Measurements from ENCODE around the gene GRIK2. TPM values are rescaled to one million over a fixed set of nuclear protein-coding genes. Genes with fewer than 3 reads are reported as not detected.

The GRIK2 gene
- polyA plus RNA-seq, 1 of the 3 experiments (the other 2 are of a cell fraction): 0.30 TPM

DNA sequence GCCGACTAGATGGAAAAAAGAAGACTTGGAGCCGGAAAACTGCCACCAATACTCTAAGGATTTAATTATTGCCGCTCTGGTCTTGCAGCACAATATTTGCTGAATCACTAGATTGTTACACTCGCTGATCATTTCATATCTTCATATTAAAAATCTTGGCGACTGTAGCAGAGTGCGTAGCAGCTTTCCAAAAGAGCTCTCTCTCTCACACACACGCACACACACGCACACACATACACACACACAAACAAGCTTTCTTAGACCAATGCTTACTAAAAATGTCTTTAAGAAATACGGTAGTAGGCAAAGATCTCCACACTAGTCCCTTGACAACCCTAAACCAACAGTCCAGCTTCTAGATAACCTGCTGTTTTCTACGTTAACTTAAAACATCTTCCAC lies 7.7 kb downstream of the GRIK2 start:
- peaks cover 0 to 36% of the 10 kb centered on the region in 2 experiments; a peak in 2 of 4 replicates for H3K4me1 ChIP-seq (ENCODE audit: control insufficient read depth in 1 of 2, insufficient read depth in 2 of 2, low read depth in 1 of 2, low read length in 1 of 2)
- H3K9ac ChIP-seq: no peak overlapping the region
- H3K79me2 ChIP-seq (ENCODE audit: insufficient read depth): no peaks in the 10 kb centered on the region
- H3K9me3 ChIP-seq: no peaks in the 10 kb centered on the region
- 35% methylated on average over 10 of the region's 10 CpGs for WGBS (ENCODE audit: low lambda C conversion rate)
- peaks cover 54% of the 10 kb centered on the region for H3K27me3 ChIP-seq (ENCODE audit: insufficient read depth)
- peak overlapping the region in 1 of 2 experiments; percentile 47; a peak in 1 of 4 replicates for H3K4me3 ChIP-seq (ENCODE audit: low read depth in 2 of 2, low read length in 1 of 2)
- TF ChIP-seq SMC3 (IDR thresholded peaks at IDR 0.05; ENCODE audit: low read depth, low read length) (no peak), NFIC (IDR thresholded peaks at IDR 0.05; ENCODE audit: borderline replicate concordance) (no peak), MXI1 (IDR thresholded peaks at IDR 0.05; ENCODE audit: low read depth, low read length) (no peak), EZH2phosphoT487 (IDR thresholded peaks at IDR 0.05; ENCODE audit: borderline replicate concordance, low read depth) (no peak), TCF12 (IDR thresholded peaks at IDR 0.05) (no peak)
- TF ChIP-seq, protein P1, sequence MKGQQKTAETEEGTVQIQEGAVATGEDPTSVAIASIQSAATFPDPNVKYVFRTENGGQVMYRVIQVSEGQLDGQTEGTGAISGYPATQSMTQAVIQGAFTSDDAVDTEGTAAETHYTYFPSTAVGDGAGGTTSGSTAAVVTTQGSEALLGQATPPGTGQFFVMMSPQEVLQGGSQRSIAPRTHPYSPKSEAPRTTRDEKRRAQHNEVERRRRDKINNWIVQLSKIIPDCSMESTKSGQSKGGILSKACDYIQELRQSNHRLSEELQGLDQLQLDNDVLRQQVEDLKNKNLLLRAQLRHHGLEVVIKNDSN (IDR thresholded peaks at IDR 0.05; ENCODE audit: borderline replicate concordance, low read depth): no peak
- TF ChIP-seq, protein P2, sequence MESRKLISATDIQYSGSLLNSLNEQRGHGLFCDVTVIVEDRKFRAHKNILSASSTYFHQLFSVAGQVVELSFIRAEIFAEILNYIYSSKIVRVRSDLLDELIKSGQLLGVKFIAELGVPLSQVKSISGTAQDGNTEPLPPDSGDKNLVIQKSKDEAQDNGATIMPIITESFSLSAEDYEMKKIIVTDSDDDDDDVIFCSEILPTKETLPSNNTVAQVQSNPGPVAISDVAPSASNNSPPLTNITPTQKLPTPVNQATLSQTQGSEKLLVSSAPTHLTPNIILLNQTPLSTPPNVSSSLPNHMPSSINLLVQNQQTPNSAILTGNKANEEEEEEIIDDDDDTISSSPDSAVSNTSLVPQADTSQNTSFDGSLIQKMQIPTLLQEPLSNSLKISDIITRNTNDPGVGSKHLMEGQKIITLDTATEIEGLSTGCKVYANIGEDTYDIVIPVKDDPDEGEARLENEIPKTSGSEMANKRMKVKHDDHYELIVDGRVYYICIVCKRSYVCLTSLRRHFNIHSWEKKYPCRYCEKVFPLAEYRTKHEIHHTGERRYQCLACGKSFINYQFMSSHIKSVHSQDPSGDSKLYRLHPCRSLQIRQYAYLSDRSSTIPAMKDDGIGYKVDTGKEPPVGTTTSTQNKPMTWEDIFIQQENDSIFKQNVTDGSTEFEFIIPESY (IDR thresholded peaks at IDR 0.05; ENCODE audit: borderline replicate concordance, low read depth): no peak
- TF ChIP-seq, protein P3, sequence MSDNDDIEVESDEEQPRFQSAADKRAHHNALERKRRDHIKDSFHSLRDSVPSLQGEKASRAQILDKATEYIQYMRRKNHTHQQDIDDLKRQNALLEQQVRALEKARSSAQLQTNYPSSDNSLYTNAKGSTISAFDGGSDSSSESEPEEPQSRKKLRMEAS (IDR thresholded peaks at IDR 0.05; ENCODE audit: low read depth): no peak
- TF ChIP-seq, protein P4, sequence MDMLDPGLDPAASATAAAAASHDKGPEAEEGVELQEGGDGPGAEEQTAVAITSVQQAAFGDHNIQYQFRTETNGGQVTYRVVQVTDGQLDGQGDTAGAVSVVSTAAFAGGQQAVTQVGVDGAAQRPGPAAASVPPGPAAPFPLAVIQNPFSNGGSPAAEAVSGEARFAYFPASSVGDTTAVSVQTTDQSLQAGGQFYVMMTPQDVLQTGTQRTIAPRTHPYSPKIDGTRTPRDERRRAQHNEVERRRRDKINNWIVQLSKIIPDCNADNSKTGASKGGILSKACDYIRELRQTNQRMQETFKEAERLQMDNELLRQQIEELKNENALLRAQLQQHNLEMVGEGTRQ (IDR thresholded peaks at IDR 0.05; ENCODE audit: borderline replicate concordance, low read depth, low read length): no peak
- peak overlapping the region in 1 of 2 experiments; percentile 70; a peak in 2 of 4 replicates for H3K27ac ChIP-seq (ENCODE audit: low read depth in 2 of 2, low read length in 1 of 2)
- no peak overlapping the region for H2AFZ ChIP-seq (ENCODE audit: low read depth)
- H3K4me2 ChIP-seq: no peak overlapping the region
- DNase-seq: no peak
- no peaks in the 10 kb centered on the region for H4K20me1 ChIP-seq (ENCODE audit: insufficient read depth)
- no peaks in the 10 kb centered on the region for H3K36me3 ChIP-seq (replicated peaks in 1 of 2; ENCODE audit: control insufficient read depth in 1 of 2, insufficient read depth in 2 of 2, low read length in 1 of 2)
- H3F3A ChIP-seq (replicated peaks; ENCODE audit: insufficient read depth): no peaks in the 10 kb centered on the region
- H3K9me2 ChIP-seq: no peaks in the 10 kb centered on the region
- ChIA-PET POLR2A (interaction anchor here (0.6 kb wide), 1 partner anchor 727 kb away, joined by 3 read pairs; no protein-coding TSS in a partner anchor), CTCF (interaction anchor here (1.0 to 1.1 kb wide), 2 partner anchors 9 to 286 kb away, joined by 3 to 4 read pairs; no protein-coding TSS in a partner anchor)

DNA sequence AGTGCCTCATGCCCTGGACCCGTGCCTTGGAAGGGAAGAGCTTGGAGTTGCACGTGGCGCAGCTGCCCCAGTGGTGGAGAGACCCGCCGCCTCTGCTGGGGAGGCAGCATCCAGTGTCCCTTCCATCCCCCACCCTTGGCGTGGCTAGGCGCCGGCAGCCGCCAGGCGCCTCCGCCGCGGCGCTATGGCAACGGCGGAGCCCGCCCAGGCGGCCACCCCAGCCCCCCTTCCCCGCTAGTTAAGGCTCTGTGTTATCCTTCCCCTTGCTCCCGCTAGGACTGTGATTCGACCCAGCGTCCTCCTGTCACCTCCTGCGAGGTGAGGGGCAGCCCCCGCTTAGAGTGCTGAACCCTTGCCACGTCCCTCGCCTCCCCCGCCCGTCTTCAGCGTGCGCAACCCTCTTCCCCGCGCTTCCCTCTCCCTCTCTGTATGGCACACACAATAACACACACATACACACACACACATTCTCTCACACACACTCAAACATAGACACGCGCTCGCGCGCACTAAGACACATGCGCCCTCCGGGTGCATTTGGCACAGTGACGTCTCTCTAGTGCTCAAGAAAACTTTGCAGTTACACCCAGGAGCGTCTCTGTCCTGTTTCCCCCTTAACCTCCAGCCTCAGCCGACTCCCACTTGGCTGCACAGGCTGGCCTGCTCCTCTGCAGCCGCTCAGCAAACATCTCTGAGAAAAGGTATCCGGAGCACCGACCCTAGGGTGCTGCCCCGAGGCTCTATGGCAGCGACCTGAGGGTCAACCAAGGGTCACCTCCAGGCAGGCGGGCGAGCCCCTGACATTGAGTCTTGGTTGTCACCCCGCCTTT lies 8.5 kb downstream of the GRIK2 start:
- Histone ChIP-seq H3K79me2 (ENCODE audit: insufficient read depth) (no peaks in the 10 kb centered on the region), H3K9ac (no peak overlapping the region), H3K27ac (ENCODE audit: low read depth in 2 of 2, low read length in 1 of 2) (peak overlapping the region in 1 of 2 experiments; percentile 70; a peak in 2 of 4 replicates), H3K9me3 (no peaks in the 10 kb centered on the region), H4K20me1 (ENCODE audit: insufficient read depth) (no peaks in the 10 kb centered on the region), H3K4me1 (ENCODE audit: control insufficient read depth in 1 of 2, insufficient read depth in 2 of 2, low read depth in 1 of 2, low read length in 1 of 2) (peaks cover 0 to 36% of the 10 kb centered on the region in 2 experiments; a peak in 2 of 4 replicates), H3K36me3 (replicated peaks in 1 of 2; ENCODE audit: control insufficient read depth in 1 of 2, insufficient read depth in 2 of 2, low read length in 1 of 2) (no peaks in the 10 kb centered on the region), H3K27me3 (ENCODE audit: insufficient read depth) (peaks cover 54% of the 10 kb centered on the region), H3K4me3 (ENCODE audit: low read depth in 2 of 2, low read length in 1 of 2) (peak overlapping the region; percentile 39 to 47; a peak in 2 of 4 replicates), H3K4me2 (peak overlapping the region; percentile 28; the same call in 1 of the 2 replicates), H2AFZ (ENCODE audit: low read depth) (no peak overlapping the region), H3K9me2 (no peaks in the 10 kb centered on the region), H3F3A (replicated peaks; ENCODE audit: insufficient read depth) (no peaks in the 10 kb centered on the region)
- CTCF ChIA-PET: interaction anchor here (0.8 to 1.1 kb wide), 2 partner anchors 135 to 287 kb away, joined by 3 to 4 read pairs; no protein-coding TSS in a partner anchor
- TF ChIP-seq SIN3A (IDR thresholded peaks at IDR 0.05; ENCODE audit: borderline replicate concordance, low read depth, low read length) (no peak), MXI1 (IDR thresholded peaks at IDR 0.05; ENCODE audit: low read depth, low read length) (peak; percentile 92), CHD2 (IDR thresholded peaks at IDR 0.05; ENCODE audit: low read length, partially characterized antibody) (peak; percentile 70)
- TF ChIP-seq, protein P1 (IDR thresholded peaks at IDR 0.05; ENCODE audit: borderline replicate concordance, low read depth): no peak
- TF ChIP-seq, protein P5, sequence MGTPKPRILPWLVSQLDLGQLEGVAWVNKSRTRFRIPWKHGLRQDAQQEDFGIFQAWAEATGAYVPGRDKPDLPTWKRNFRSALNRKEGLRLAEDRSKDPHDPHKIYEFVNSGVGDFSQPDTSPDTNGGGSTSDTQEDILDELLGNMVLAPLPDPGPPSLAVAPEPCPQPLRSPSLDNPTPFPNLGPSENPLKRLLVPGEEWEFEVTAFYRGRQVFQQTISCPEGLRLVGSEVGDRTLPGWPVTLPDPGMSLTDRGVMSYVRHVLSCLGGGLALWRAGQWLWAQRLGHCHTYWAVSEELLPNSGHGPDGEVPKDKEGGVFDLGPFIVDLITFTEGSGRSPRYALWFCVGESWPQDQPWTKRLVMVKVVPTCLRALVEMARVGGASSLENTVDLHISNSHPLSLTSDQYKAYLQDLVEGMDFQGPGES (IDR thresholded peaks at IDR 0.05; ENCODE audit: low read depth, low read length): no peak
- POLR2A ChIA-PET: interaction anchor here (0.6 kb wide), 1 partner anchor 728 kb away, joined by 3 read pairs; no protein-coding TSS in a partner anchor
- DNase-seq: peak; percentile 86
- WGBS (ENCODE audit: low lambda C conversion rate): under 1% methylated on average over 28 of the region's 50 CpGs
